IMR-90 (cell line): ENCODE data around the gene KRTAP4-9. TPM values are rescaled to one million over a fixed set of nuclear protein-coding genes. Genes with fewer than 3 reads are reported as not detected.
A peak's percentile ranks its signal among the peaks of the same experiment; 100 is the strongest.
"Not testable (repeated sequence)": the region's sequence is repeated elsewhere in the genome, so short reads cannot be mapped to it uniquely, and the experiment has no call there.

Experiments used
- ATAC-seq: fragments of 200-7000 bp; cut with Tn5 transposase; 2 replicates; pipeline ENCODE4 v1.9.1; 2020; ENCODE audit warnings: low read depth, mild to moderate bottlenecking, moderate library complexity
- BruUV-seq: library from RNA; stranded (reverse); fragments of 400-500 nt; replicated peaks from 2 replicates; lab custom pipeline; 2021; lab: Mats Ljungman, UMichigan
- CTCF ChIA-PET: fragments of 300-600 bp; formaldehyde crosslinking; extraction: SDS; loops from one replicate; lab custom pipeline; 2021; ENCODE audit warnings: antibody characterized with exemption; lab: Yijun Ruan, JAX
- POLR2A ChIA-PET: fragments of 300-600 bp; sonication (Branson Sonifier 250); formaldehyde crosslinking; loops from one replicate; lab custom pipeline; 2022; ENCODE audit warnings: antibody characterized with exemption; ENCODE audit not compliant: unreplicated experiment; lab: Charles Lee
- DNase-seq: peaks from one replicate; pipeline ENCODE4 v3.0.0; 2013
- H2AFZ ChIP-seq: replicated peaks from 2 replicates; pipeline ENCODE3; 2013; ENCODE audit warnings: low read length, mild to moderate bottlenecking; ENCODE audit not compliant: poor library complexity
- H2AK5ac ChIP-seq: 2 replicates; pipeline ENCODE4 v1.6.1; 2013; ENCODE audit warnings: low read depth, low read length, inconsistent platforms
- H2AK9ac ChIP-seq: replicated peaks from 2 replicates; pipeline ENCODE3; 2013; ENCODE audit warnings: mild to moderate bottlenecking, low read depth, low read length, moderate library complexity; ENCODE audit not compliant: poor library complexity
- H2BK120ac ChIP-seq: 2 replicates; pipeline ENCODE4 v1.6.1; 2013; ENCODE audit warnings: low read depth, low read length, inconsistent platforms
- H2BK15ac ChIP-seq: 3 replicates; pipeline ENCODE4 v1.6.1; 2013; ENCODE audit warnings: low read depth, low read length, inconsistent platforms
- H2BK20ac ChIP-seq: 2 replicates; pipeline ENCODE4 v1.6.1; 2013; ENCODE audit warnings: low read depth, mild to moderate bottlenecking, inconsistent platforms, low read length, moderate library complexity
- H2BK5ac ChIP-seq: 2 replicates; pipeline ENCODE4 v1.6.1; 2013; ENCODE audit warnings: mild to moderate bottlenecking, low read depth, low read length, inconsistent platforms; ENCODE audit not compliant: poor library complexity, severe bottlenecking
- H3K14ac ChIP-seq: replicated peaks from 2 replicates; pipeline ENCODE4 v1.6.1; 2013; ENCODE audit warnings: low read depth, low read length, inconsistent platforms
- H3K18ac ChIP-seq: 2 replicates; pipeline ENCODE4 v1.6.1; 2013; ENCODE audit warnings: low read depth, low read length, control low read depth
- H3K23ac ChIP-seq: 2 replicates; pipeline ENCODE4 v1.6.1; 2013; ENCODE audit warnings: low read depth, low read length, inconsistent platforms
- H3K27ac ChIP-seq: 2 replicates; pipeline ENCODE4 v1.5.1; 2013; ENCODE audit warnings: mild to moderate bottlenecking, control low read depth, low read length; ENCODE audit not compliant: insufficient read depth
- H3K27me3 ChIP-seq: 2 replicates; pipeline ENCODE4 v1.6.1; 2013; ENCODE audit warnings: low read length; ENCODE audit not compliant: control insufficient read depth, insufficient read depth
- H3K36me3 ChIP-seq: 2 replicates; pipeline ENCODE4 v1.6.1; 2013; ENCODE audit warnings: low read length, mixed read lengths; ENCODE audit not compliant: control insufficient read depth, insufficient read depth
- H3K4ac ChIP-seq: 2 replicates; pipeline ENCODE4 v1.6.1; 2013; ENCODE audit warnings: low read depth, low read length, inconsistent platforms
- H3K4me1 ChIP-seq: 2 replicates; pipeline ENCODE4 v1.6.1; 2013; ENCODE audit warnings: low read length, mixed read lengths; ENCODE audit not compliant: control insufficient read depth, insufficient read depth
- H3K4me2 ChIP-seq: 2 replicates; pipeline ENCODE4 v1.6.1; 2013; ENCODE audit warnings: low read depth, mild to moderate bottlenecking, control low read depth, low read length, moderate library complexity
- H3K4me3 ChIP-seq: 2 replicates; pipeline ENCODE4 v1.5.1; 2013; ENCODE audit warnings: low read depth, mild to moderate bottlenecking, control low read depth, low read length, moderate library complexity; ENCODE audit not compliant: insufficient read depth
- H3K56ac ChIP-seq: 2 replicates; pipeline ENCODE4 v1.6.1; 2013; ENCODE audit warnings: low read length, inconsistent platforms; ENCODE audit not compliant: insufficient read depth; ENCODE audit errors: extremely low read depth
- H3K79me1 ChIP-seq, 2 experiments: 2 replicates each; pipeline ENCODE4 v1.6.1; 2013; ENCODE audit warnings: low read length in 2 of 2, inconsistent platforms in 1 of 2, low read depth in 1 of 2
- H3K9ac ChIP-seq: 2 replicates; pipeline ENCODE4 v1.6.1; 2013; ENCODE audit warnings: low read depth, low read length, control low read depth
- H3K9me1 ChIP-seq: 2 replicates; pipeline ENCODE4 v1.6.1; 2013; ENCODE audit warnings: low read length, inconsistent platforms; ENCODE audit not compliant: insufficient read depth
- H3K9me3 ChIP-seq: 2 replicates; pipeline ENCODE4 v1.6.1; 2013; ENCODE audit warnings: low read length; ENCODE audit not compliant: control insufficient read depth, insufficient read depth
- H4K20me1 ChIP-seq: 2 replicates; pipeline ENCODE4 v1.6.1; 2013; ENCODE audit warnings: low read length, inconsistent platforms; ENCODE audit not compliant: insufficient read depth
- H4K5ac ChIP-seq: 2 replicates; pipeline ENCODE4 v1.6.1; 2013; ENCODE audit warnings: mild to moderate bottlenecking, low read depth, low read length, control low read depth
- H4K8ac ChIP-seq, 2 experiments: 2 replicates each; pipeline ENCODE4 v1.6.1; 2013; ENCODE audit warnings: low read depth in 2 of 2, low read length in 2 of 2, control low read depth in 1 of 2, inconsistent platforms in 1 of 2
- H4K91ac ChIP-seq: 2 replicates; pipeline ENCODE4 v1.6.1; 2013; ENCODE audit warnings: low read depth, low read length, inconsistent platforms; ENCODE audit not compliant: insufficient read depth
- WGBS, 2 experiments: methylation state at CpG; one replicate each; pipeline versions ENCODE4 v1.1.5 to v1.1.7; 2013; ENCODE audit warnings: missing lambda C conversion rate in 2 of 2; ENCODE audit not compliant: insufficient read length in 1 of 2; ENCODE audit errors: extremely low coverage in 2 of 2; 5-methylcytosine and 5-hydroxymethylcytosine counted together
- dilution Hi-C: fragments of 300-500 bp; cut with HindIII; formaldehyde crosslinking; loops from one replicate; pipeline ENCODE4 v1.14.3; 2018; ENCODE audit warnings: low sequenced_read_pairs; ENCODE audit not compliant: unreplicated experiment
- in situ Hi-C: fragments of 300-500 bp; cut with MboI; formaldehyde crosslinking; loops from 3 replicates; pipeline ENCODE4 v1.14.3; 2019; ENCODE audit warnings: low sequenced_read_pairs, inconsistent platforms, mixed read lengths
- intact Hi-C: fragments of 100-400 bp; cut with micrococcal nuclease; formaldehyde crosslinking; loops from 2 replicates; pipeline ENCODE4 v1.10.0; 2022
- polyA plus RNA-seq, 3 experiments: library from polyadenylated mRNA; depleted of rRNA; stranded (reverse); fragments of >200 nt; gene quantifications; 2 replicates each; pipeline ENCODE4 v1.2.3, GENCODE V29; 2012; ENCODE audit warnings: low replicate concordance in 1 of 3
- total RNA-seq: library from RNA; depleted of rRNA; stranded (reverse); fragments of >200 nt; gene quantifications from 2 replicates; pipeline ENCODE4 v1.2.3, GENCODE V29; 2012

The KRTAP4-9 gene
- total and polyA plus RNA-seq, 2 of the 4 experiments (the other 2 are of a cell fraction): 0.24 TPM; not detected in 1

- H2AK5ac ChIP-seq, H3K36me3 ChIP-seq, H2AFZ ChIP-seq, H3K9me3 ChIP-seq, H3K4me1 ChIP-seq, CTCF ChIA-PET, BruUV-seq, H2AK9ac ChIP-seq, H3K4me3 ChIP-seq, H4K5ac ChIP-seq, H3K4me2 ChIP-seq, H3K27ac ChIP-seq, POLR2A ChIA-PET, intact Hi-C loops, in situ Hi-C loops, DNase-seq, H3K23ac ChIP-seq, H3K9me1 ChIP-seq, H3K9ac ChIP-seq, H4K20me1 ChIP-seq, ATAC-seq, dilution Hi-C loops, H3K79me1 ChIP-seq, H3K27me3 ChIP-seq: not testable (repeated sequence)
- peak within 1 kb of the TSS; percentile 8; the same call in 1 of the 2 replicates for H4K91ac ChIP-seq
- H3K14ac ChIP-seq: 0 out of 2 replicates have a peak within 1 kb of the TSS, but pooled peaks have one; percentile 32
- H3K56ac ChIP-seq: peak within 1 kb of the TSS; percentile 38; the same call in 1 of the 2 replicates
- peak within 1 kb of the TSS; percentile 5; the same call in 1 of the 2 replicates for H3K4ac ChIP-seq
- peak within 1 kb of the TSS; percentile 14 for H2BK120ac ChIP-seq
- H4K8ac ChIP-seq: peak within 1 kb of the TSS; percentile 16 to 40; a peak in 2 of 4 replicates
- WGBS, 2 experiments: 80% methylated on average over 1 of the region's 3 CpGs; no CpG with 5 or more reads in 1 of the 2 experiments
- peak within 1 kb of the TSS; percentile 49 for H2BK5ac ChIP-seq
- peak within 1 kb of the TSS; percentile 42; the same call in 1 of the 2 replicates for H2BK20ac ChIP-seq
- H2BK15ac ChIP-seq: peak within 1 kb of the TSS; percentile 31; the same call in 1 of the 3 replicates
- peak within 1 kb of the TSS; percentile 52; the same call in 1 of the 2 replicates for H3K18ac ChIP-seq
These were observed 18.8 kb downstream of the KRTAP4-9 start, which contains the start of gene KRTAP4-12 for GRCh38 chr17:41123991-41124371. KRTAP4-12 (minus strand) TSS chr17:41124182; CDS start chr17:41124122, 60 bp downstream.
